HCT116 (cell line): ENCODE measurements around the gene SEMA3C. TPM values are rescaled to one million over a fixed set of nuclear protein-coding genes. Genes with fewer than 3 reads are reported as not detected.

Experiments used
- ATAC-seq: fragments of 200-7000 bp; cut with Tn5 transposase; 2 replicates; pipeline ENCODE4 v1.9.1; 2020; ENCODE audit warnings: mild to moderate bottlenecking, moderate library complexity
- BruUV-seq: library from RNA; stranded (reverse); fragments of 400-500 nt; replicated peaks from 2 replicates; lab custom pipeline; 2021; lab: Mats Ljungman, UMichigan
- CTCF ChIA-PET: fragments of 300-600 bp; sonication (Branson Sonifier 250); formaldehyde crosslinking; loops from one replicate; lab custom pipeline; 2021; ENCODE audit warnings: antibody characterized with exemption; lab: Charles Lee
- POLR2A ChIA-PET: fragments of 300-600, 350-600 bp; sonication (Branson Sonifier 250); formaldehyde crosslinking; loops from one replicate; lab custom pipeline; 2021; ENCODE audit warnings: antibody characterized with exemption; lab: Charles Lee
- RAD21 ChIA-PET, 2 experiments: fragments of 300-600 bp; sonication (Branson Sonifier 250); formaldehyde crosslinking; loops; one replicate each; lab custom pipeline; 2023; ENCODE audit warnings: low total read pairs in 2 of 2; ENCODE audit not compliant: uncharacterized antibody in 2 of 2, unreplicated experiment in 2 of 2, low non-redundant PET in 1 of 2; lab: Charles Lee
- DNase-seq: peaks from one replicate; pipeline ENCODE4 v3.0.0-alpha.2; 2010; ENCODE audit warnings: low read depth, low spot score
- H2AFZ ChIP-seq: fragments of 200-600 bp; shearing (Covaris generic), sonication (generic); 2 replicates; pipeline ENCODE4 v1.6.1; 2017; ENCODE audit warnings: low read depth, mixed run types, mixed read lengths, antibody characterized with exemption, low read length; ENCODE audit not compliant: poor library complexity, severe bottlenecking
- H3K27ac ChIP-seq: 2 replicates; pipeline ENCODE4 v1.5.1; 2012; ENCODE audit warnings: low read depth, low read length
- H3K27me3 ChIP-seq: fragments of 200-600 bp; sonication (generic); 2 replicates; pipeline ENCODE4 v1.6.1; 2016; ENCODE audit warnings: mixed run types, low read length, mixed read lengths; ENCODE audit not compliant: insufficient read depth
- H3K36me3 ChIP-seq, 2 experiments: fragments of 200-500 bp in 1 of 2; fragments of 200-600 bp in 1 of 2; sonication (Bioruptor generic) in 1 of 2; sonication (generic) in 1 of 2; 2 replicates each; pipeline versions ENCODE4 v1.5.1 to v1.6.1; 2014 to 2016; ENCODE audit warnings: low read length in 2 of 2, inconsistent platforms in 1 of 2, mixed read lengths in 1 of 2, mixed run types in 1 of 2; ENCODE audit not compliant: insufficient read depth in 2 of 2, control insufficient read depth in 1 of 2
- H3K4me1 ChIP-seq, 2 experiments: fragments of 200-600 bp in 1 of 2; sonication (generic) in 1 of 2; 2 replicates each; pipeline versions ENCODE4 v1.5.1 to v1.6.1; 2012 to 2017; ENCODE audit warnings: low read length in 2 of 2, inconsistent platforms in 1 of 2, mild to moderate bottlenecking in 1 of 2, mixed read lengths in 1 of 2, mixed run types in 1 of 2, moderate library complexity in 1 of 2; ENCODE audit not compliant: insufficient read depth in 2 of 2, control insufficient read depth in 1 of 2
- H3K4me2 ChIP-seq: fragments of 200-600 bp; sonication (generic); 2 replicates; pipeline ENCODE4 v1.6.1; 2017; ENCODE audit warnings: mixed run types, low read length, mixed read lengths
- H3K4me3 ChIP-seq, 2 experiments: fragments of 200-600 bp in 1 of 2; sonication (generic) in 1 of 2; replicated peaks in 1 of 2; 2 replicates each; pipeline ENCODE4 v1.5.1; 2011 to 2016; ENCODE audit warnings: low read length in 2 of 2, control low read depth in 1 of 2, low read depth in 1 of 2, mild to moderate bottlenecking in 1 of 2, mixed read lengths in 1 of 2, mixed run types in 1 of 2
- H3K79me2 ChIP-seq: fragments of 200-600 bp; sonication (generic); 2 replicates; pipeline ENCODE4 v1.6.1; 2017; ENCODE audit warnings: mild to moderate bottlenecking, mixed run types, low read length, moderate library complexity, mixed read lengths; ENCODE audit not compliant: insufficient read depth
- H3K9ac ChIP-seq: fragments of 200-600 bp; sonication (generic); 2 replicates; pipeline ENCODE4 v1.6.1; 2016; ENCODE audit warnings: low read length, mixed read lengths
- H3K9me2 ChIP-seq: fragments of 200-600 bp; sonication (generic), shearing (Covaris generic); 2 replicates; pipeline ENCODE4 v1.6.1; 2017; ENCODE audit warnings: mixed run types, mild to moderate bottlenecking, moderate library complexity; ENCODE audit not compliant: insufficient read depth
- H3K9me3 ChIP-seq, 2 experiments: fragments of 200-500 bp in 1 of 2; fragments of 200-600 bp in 1 of 2; sonication (Bioruptor generic) in 1 of 2; sonication (generic) in 1 of 2; 2 replicates each; pipeline ENCODE4 v1.6.1; 2014 to 2017; ENCODE audit warnings: low read length in 2 of 2, mixed read lengths in 2 of 2, inconsistent platforms in 1 of 2, low read depth in 1 of 2, mild to moderate bottlenecking in 1 of 2, mixed run types in 1 of 2, moderate library complexity in 1 of 2; ENCODE audit not compliant: control insufficient read depth in 1 of 2, insufficient read depth in 1 of 2
- H4K20me1 ChIP-seq: fragments of 200-600 bp; sonication (generic), shearing (Covaris generic); 2 replicates; pipeline ENCODE4 v1.6.1; 2017; ENCODE audit warnings: mixed run types, mild to moderate bottlenecking, moderate library complexity; ENCODE audit not compliant: insufficient read depth
- CEBPB ChIP-seq: IDR thresholded peaks from 2 replicates; pipeline ENCODE4 v1.6.1; 2012; ENCODE audit warnings: low read depth
- EGR1 ChIP-seq: IDR thresholded peaks from 2 replicates; pipeline ENCODE4 v1.6.1; 2012; ENCODE audit warnings: low read depth
- ELF1 ChIP-seq: IDR thresholded peaks from 2 replicates; pipeline ENCODE4 v1.6.1; 2012; ENCODE audit warnings: low read depth, borderline replicate concordance
- EZH2 ChIP-seq: fragments of 200-600 bp; sonication (generic); IDR thresholded peaks from 2 replicates; pipeline ENCODE4 v1.6.1; 2017; ENCODE audit warnings: antibody characterized with exemption, mixed run types
- EZH2phosphoT487 ChIP-seq: fragments of 200-600 bp; IDR thresholded peaks from 2 replicates; pipeline ENCODE4 v1.6.1; 2018; ENCODE audit warnings: antibody characterized with exemption, borderline replicate concordance
- JUND ChIP-seq: IDR thresholded peaks from 2 replicates; pipeline ENCODE4 v1.6.1; 2012
- MAX ChIP-seq: IDR thresholded peaks from 2 replicates; pipeline ENCODE4 v1.6.1; 2012
- POLR2A ChIP-seq: IDR thresholded peaks from 2 replicates; pipeline ENCODE4 v1.7.0; 2011; ENCODE audit warnings: borderline replicate concordance; ENCODE audit not compliant: insufficient read depth, insufficient read length; ENCODE audit errors: extremely low read depth
- POLR2AphosphoS5 ChIP-seq: IDR thresholded peaks from 2 replicates; pipeline ENCODE4 v1.6.1; 2011; ENCODE audit warnings: mild to moderate bottlenecking, low read depth, low read length, moderate library complexity
- RAD21 ChIP-seq: IDR thresholded peaks from 2 replicates; pipeline ENCODE4 v1.6.1; 2012; ENCODE audit warnings: low read depth, mild to moderate bottlenecking
- REST ChIP-seq: IDR thresholded peaks from 2 replicates; pipeline ENCODE4 v1.6.1; 2012; ENCODE audit warnings: low read depth
- SP1 ChIP-seq: IDR thresholded peaks from 2 replicates; pipeline ENCODE4 v1.6.1; 2012; ENCODE audit warnings: low read depth
- TCF7L2 ChIP-seq: IDR thresholded peaks from 2 replicates; pipeline ENCODE4 v1.7.0; 2011; ENCODE audit warnings: borderline replicate concordance, inconsistent platforms; ENCODE audit not compliant: insufficient read depth, insufficient read length; ENCODE audit errors: extremely low read depth
- YY1 ChIP-seq: IDR thresholded peaks from 2 replicates; pipeline ENCODE4 v1.6.1; 2011; ENCODE audit warnings: low read length, low read depth, moderate library complexity, mild to moderate bottlenecking; ENCODE audit not compliant: insufficient replicate concordance; ENCODE audit errors: extremely low read depth
- ZFX ChIP-seq: fragments of 450-650 bp; IDR thresholded peaks from 2 replicates; pipeline ENCODE4 v1.6.1; 2017
- intact Hi-C: fragments of 100-400 bp; cut with micrococcal nuclease; formaldehyde crosslinking; loops from 2 replicates; pipeline ENCODE4 v1.10.0; 2022
- total RNA-seq: library from RNA; stranded (reverse); gene quantifications from one replicate; pipeline ENCODE4 v1.2.1, GENCODE V29; 2021; ENCODE audit not compliant: unreplicated experiment
- TF ChIP-seq, protein P1 (sequence below), 3 experiments: fragments of 200-600 bp in 1 of 3; sonication (generic) in 1 of 3; IDR thresholded peaks in 2 of 3; conservative IDR thresholded peaks in 1 of 3; 2 replicates each; pipeline ENCODE4 v1.5.1; 2012 to 2017; ENCODE audit warnings: low read depth in 2 of 3, low read length in 2 of 3, antibody characterized with exemption in 1 of 3, borderline replicate concordance in 1 of 3, control low read depth in 1 of 3, mild to moderate bottlenecking in 1 of 3, mixed read lengths in 1 of 3, mixed run types in 1 of 3, moderate library complexity in 1 of 3; ENCODE audit not compliant: insufficient read depth in 1 of 3
- TF ChIP-seq, protein P2 (sequence below): IDR thresholded peaks from 2 replicates; pipeline ENCODE4 v1.6.1; 2011; ENCODE audit warnings: mild to moderate bottlenecking, low read length, moderate library complexity; ENCODE audit not compliant: insufficient replicate concordance; ENCODE audit errors: extremely low read depth
- TF ChIP-seq, protein P3 (sequence below): IDR thresholded peaks from 2 replicates; pipeline ENCODE4 v1.6.1; 2012

SEMA3C gene
- total RNA-seq, 1 experiment from 2014 or later = 25.3 TPM

DNA sequence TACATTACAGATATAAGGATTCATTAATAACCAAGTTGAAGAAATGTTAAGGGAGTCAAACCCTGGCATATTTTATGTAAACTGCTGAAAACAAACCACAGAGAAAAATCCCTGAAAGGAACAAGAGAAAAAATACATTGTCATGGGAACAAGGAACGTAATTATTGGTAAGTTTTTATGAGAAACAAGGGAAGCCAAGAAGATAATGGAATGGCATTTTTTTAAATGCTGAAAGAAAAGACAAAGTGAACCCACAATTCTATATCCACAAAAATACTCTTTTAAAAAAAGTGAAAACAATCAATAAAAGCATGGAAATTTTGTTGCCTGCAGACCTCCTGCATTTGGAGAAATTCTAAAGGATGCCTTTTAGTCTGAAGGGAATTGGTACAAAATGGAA, 144.0 kb downstream of the SEMA3C start:
- Histone ChIP-seq H3K36me3 (no peaks in the 10 kb centered on the region), H2AFZ (no peak overlapping the region), H3K9ac (no peak overlapping the region), H3K4me2 (no peak overlapping the region), H3K4me3 (no peak overlapping the region), H3K9me3 (no peaks in the 10 kb centered on the region), H3K79me2 (no peaks in the 10 kb centered on the region), H3K9me2 (no peaks in the 10 kb centered on the region), H4K20me1 (no peaks in the 10 kb centered on the region), H3K27ac (no peak overlapping the region), H3K27me3 (no peaks in the 10 kb centered on the region), H3K4me1 (peaks cover 20 to 38% of the 10 kb centered on the region in 2 experiments)
- ChIA-PET CTCF (no interaction called here), POLR2A (no interaction called here), RAD21 (no interaction called here)
- no peak for TF ChIP-seq JUND
- no peak for TF ChIP-seq POLR2A
- TF ChIP-seq, protein P1, sequence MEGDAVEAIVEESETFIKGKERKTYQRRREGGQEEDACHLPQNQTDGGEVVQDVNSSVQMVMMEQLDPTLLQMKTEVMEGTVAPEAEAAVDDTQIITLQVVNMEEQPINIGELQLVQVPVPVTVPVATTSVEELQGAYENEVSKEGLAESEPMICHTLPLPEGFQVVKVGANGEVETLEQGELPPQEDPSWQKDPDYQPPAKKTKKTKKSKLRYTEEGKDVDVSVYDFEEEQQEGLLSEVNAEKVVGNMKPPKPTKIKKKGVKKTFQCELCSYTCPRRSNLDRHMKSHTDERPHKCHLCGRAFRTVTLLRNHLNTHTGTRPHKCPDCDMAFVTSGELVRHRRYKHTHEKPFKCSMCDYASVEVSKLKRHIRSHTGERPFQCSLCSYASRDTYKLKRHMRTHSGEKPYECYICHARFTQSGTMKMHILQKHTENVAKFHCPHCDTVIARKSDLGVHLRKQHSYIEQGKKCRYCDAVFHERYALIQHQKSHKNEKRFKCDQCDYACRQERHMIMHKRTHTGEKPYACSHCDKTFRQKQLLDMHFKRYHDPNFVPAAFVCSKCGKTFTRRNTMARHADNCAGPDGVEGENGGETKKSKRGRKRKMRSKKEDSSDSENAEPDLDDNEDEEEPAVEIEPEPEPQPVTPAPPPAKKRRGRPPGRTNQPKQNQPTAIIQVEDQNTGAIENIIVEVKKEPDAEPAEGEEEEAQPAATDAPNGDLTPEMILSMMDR (IDR thresholded peaks at IDR 0.05 in 2 of 3, conservative IDR thresholded peaks at IDR 0.05 in 1 of 3; ENCODE audit: borderline replicate concordance in 1 of 3, insufficient read depth in 1 of 3, low read depth in 2 of 3, low read length in 2 of 3) = no peak
- TF ChIP-seq ELF1 = no peak
- no peak for TF ChIP-seq EGR1
- no peak for TF ChIP-seq REST
- no peak for TF ChIP-seq YY1
- no peak for TF ChIP-seq SP1
- TF ChIP-seq RAD21 = no peak
- no peak for TF ChIP-seq POLR2AphosphoS5
- no peak for TF ChIP-seq CEBPB
- TF ChIP-seq TCF7L2 = no peak
- TF ChIP-seq, protein P2, sequence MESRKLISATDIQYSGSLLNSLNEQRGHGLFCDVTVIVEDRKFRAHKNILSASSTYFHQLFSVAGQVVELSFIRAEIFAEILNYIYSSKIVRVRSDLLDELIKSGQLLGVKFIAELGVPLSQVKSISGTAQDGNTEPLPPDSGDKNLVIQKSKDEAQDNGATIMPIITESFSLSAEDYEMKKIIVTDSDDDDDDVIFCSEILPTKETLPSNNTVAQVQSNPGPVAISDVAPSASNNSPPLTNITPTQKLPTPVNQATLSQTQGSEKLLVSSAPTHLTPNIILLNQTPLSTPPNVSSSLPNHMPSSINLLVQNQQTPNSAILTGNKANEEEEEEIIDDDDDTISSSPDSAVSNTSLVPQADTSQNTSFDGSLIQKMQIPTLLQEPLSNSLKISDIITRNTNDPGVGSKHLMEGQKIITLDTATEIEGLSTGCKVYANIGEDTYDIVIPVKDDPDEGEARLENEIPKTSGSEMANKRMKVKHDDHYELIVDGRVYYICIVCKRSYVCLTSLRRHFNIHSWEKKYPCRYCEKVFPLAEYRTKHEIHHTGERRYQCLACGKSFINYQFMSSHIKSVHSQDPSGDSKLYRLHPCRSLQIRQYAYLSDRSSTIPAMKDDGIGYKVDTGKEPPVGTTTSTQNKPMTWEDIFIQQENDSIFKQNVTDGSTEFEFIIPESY = no peak
- no peak for TF ChIP-seq EZH2
- TF ChIP-seq, protein P3, sequence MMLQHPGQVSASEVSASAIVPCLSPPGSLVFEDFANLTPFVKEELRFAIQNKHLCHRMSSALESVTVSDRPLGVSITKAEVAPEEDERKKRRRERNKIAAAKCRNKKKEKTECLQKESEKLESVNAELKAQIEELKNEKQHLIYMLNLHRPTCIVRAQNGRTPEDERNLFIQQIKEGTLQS = no peak
- TF ChIP-seq MAX = no peak
- no peak for TF ChIP-seq ZFX
- TF ChIP-seq EZH2phosphoT487 = no peak
- DNase-seq = no peak
- no peak for ATAC-seq
- intact Hi-C loops = no loop called here
- no TSS peak for BruUV-seq
